H9 (cell line): Measurements from ENCODE around the gene PXDN. TPM values are rescaled to one million over a fixed set of nuclear protein-coding genes. Genes with fewer than 3 reads are reported as not detected.

Experiments
- DNase-seq: peaks from one replicate; pipeline ENCODE4 v3.0.0-alpha.2; 2017
- H2AFZ ChIP-seq: one replicate; pipeline ENCODE4 v1.6.1; 2013; ENCODE audit warnings: mild to moderate bottlenecking, low read length, control low read depth, moderate library complexity
- H2AK5ac ChIP-seq: 2 replicates; pipeline ENCODE4 v1.6.1; 2013; ENCODE audit warnings: low read length, control low read depth, mixed read lengths; ENCODE audit not compliant: insufficient read length
- H2BK120ac ChIP-seq: one replicate; pipeline ENCODE4 v1.6.1; 2013; ENCODE audit warnings: low read depth, mild to moderate bottlenecking, low read length, control low read depth, inconsistent platforms; ENCODE audit not compliant: poor library complexity, severe bottlenecking
- H2BK12ac ChIP-seq: 2 replicates; pipeline ENCODE4 v1.6.1; 2013; ENCODE audit warnings: low read length, control low read depth, mixed read lengths, low read depth; ENCODE audit not compliant: insufficient read length
- H2BK15ac ChIP-seq: 2 replicates; pipeline ENCODE4 v1.6.1; 2013; ENCODE audit warnings: low read depth, low read length, control low read depth
- H2BK20ac ChIP-seq: one replicate; pipeline ENCODE4 v1.6.1; 2013; ENCODE audit warnings: low read depth, mild to moderate bottlenecking, low read length, control low read depth, inconsistent platforms; ENCODE audit not compliant: poor library complexity, severe bottlenecking
- H2BK5ac ChIP-seq: 2 replicates; pipeline ENCODE4 v1.6.1; 2013; ENCODE audit warnings: low read length, control low read depth, mixed read lengths; ENCODE audit not compliant: insufficient read length
- H3K14ac ChIP-seq: 2 replicates; pipeline ENCODE4 v1.6.1; 2013; ENCODE audit warnings: low read length, control low read depth; ENCODE audit not compliant: insufficient read depth
- H3K18ac ChIP-seq: 2 replicates; pipeline ENCODE4 v1.6.1; 2013; ENCODE audit warnings: low read depth, mild to moderate bottlenecking, mixed read lengths, low read length, control low read depth; ENCODE audit not compliant: insufficient read length
- H3K23ac ChIP-seq: 2 replicates; pipeline ENCODE4 v1.6.1; 2013; ENCODE audit warnings: low read length, control low read depth, mixed read lengths, low read depth; ENCODE audit not compliant: insufficient read length
- H3K23me2 ChIP-seq: 2 replicates; pipeline ENCODE4 v1.6.1; 2013; ENCODE audit warnings: low read depth, mild to moderate bottlenecking, mixed read lengths, low read length, control low read depth; ENCODE audit not compliant: insufficient read length, poor library complexity, severe bottlenecking
- H3K27ac ChIP-seq: 2 replicates; pipeline ENCODE4 v1.5.1; 2013; ENCODE audit warnings: low read length, control low read depth, mixed read lengths, low read depth; ENCODE audit not compliant: insufficient read length
- H3K27me3 ChIP-seq: 2 replicates; pipeline ENCODE4 v1.6.1; 2013; ENCODE audit warnings: low read length, control low read depth, inconsistent platforms; ENCODE audit not compliant: insufficient read depth
- H3K4ac ChIP-seq: 2 replicates; pipeline ENCODE4 v1.6.1; 2013; ENCODE audit warnings: low read depth, mild to moderate bottlenecking, control low read depth, inconsistent platforms, low read length, moderate library complexity
- H3K4me1 ChIP-seq: 2 replicates; pipeline ENCODE4 v1.6.1; 2013; ENCODE audit warnings: low read length, control low read depth, inconsistent platforms; ENCODE audit not compliant: insufficient read depth
- H3K4me2 ChIP-seq: 2 replicates; pipeline ENCODE4 v1.6.1; 2013; ENCODE audit warnings: low read length, control low read depth, mixed read lengths; ENCODE audit not compliant: insufficient read length, insufficient read depth
- H3K56ac ChIP-seq: 2 replicates; pipeline ENCODE4 v1.6.1; 2013; ENCODE audit warnings: low read depth, mild to moderate bottlenecking, mixed read lengths, low read length, control low read depth; ENCODE audit not compliant: insufficient read length
- H3K79me1 ChIP-seq: 2 replicates; pipeline ENCODE4 v1.6.1; 2013; ENCODE audit warnings: low read depth, mild to moderate bottlenecking, moderate library complexity, low read length, control low read depth, inconsistent platforms; ENCODE audit not compliant: insufficient read depth, poor library complexity, severe bottlenecking
- H3K79me2 ChIP-seq: 2 replicates; pipeline ENCODE4 v1.6.1; 2013; ENCODE audit warnings: low read length, control low read depth, inconsistent platforms; ENCODE audit not compliant: insufficient read depth
- H3K9ac ChIP-seq: 2 replicates; pipeline ENCODE4 v1.6.1; 2013; ENCODE audit warnings: low read length, control low read depth, mixed read lengths; ENCODE audit not compliant: insufficient read length; ENCODE audit errors: extremely low read depth
- H3K9me3 ChIP-seq: one replicate; pipeline ENCODE4 v1.6.1; 2013; ENCODE audit warnings: low read depth, low read length, inconsistent platforms; ENCODE audit not compliant: control insufficient read depth
- H3T11ph ChIP-seq: one replicate; pipeline ENCODE4 v1.6.1; 2013; ENCODE audit warnings: mild to moderate bottlenecking, low read length, control low read depth, inconsistent platforms
- H4K20me1 ChIP-seq: one replicate; pipeline ENCODE4 v1.6.1; 2013; ENCODE audit not compliant: control insufficient read depth, insufficient read length, insufficient read depth
- H4K5ac ChIP-seq: 2 replicates; pipeline ENCODE4 v1.6.1; 2013; ENCODE audit warnings: low read depth, mild to moderate bottlenecking, mixed read lengths, low read length, control low read depth; ENCODE audit not compliant: insufficient read length
- H4K8ac ChIP-seq: replicated peaks from 2 replicates; pipeline ENCODE4 v1.6.1; 2013; ENCODE audit warnings: low read length, control low read depth, mixed read lengths, low read depth; ENCODE audit not compliant: insufficient read length
- H4K91ac ChIP-seq: 2 replicates; pipeline ENCODE4 v1.6.1; 2013; ENCODE audit warnings: low read depth, mild to moderate bottlenecking, moderate library complexity, mixed read lengths, low read length, control low read depth; ENCODE audit not compliant: insufficient read length
- H3K27ac Mint-ChIP-seq, 3 experiments: 2 replicates in 2 of 3; 3 replicates in 1 of 3; pipeline ENCODE4 v1.8.0; 2020 to 2021; ENCODE audit warnings: mixed read lengths in 3 of 3, mild to moderate bottlenecking in 1 of 3, moderate library complexity in 1 of 3
- H3K27me3 Mint-ChIP-seq: 2 replicates; pipeline ENCODE4 v1.8.0; 2021; ENCODE audit warnings: low read depth, mild to moderate bottlenecking, moderate library complexity, mixed read lengths
- H3K36me3 Mint-ChIP-seq, 3 experiments: 2 replicates in 2 of 3; 3 replicates in 1 of 3; pipeline ENCODE4 v1.8.0; 2020 to 2021; ENCODE audit warnings: low read depth in 3 of 3, mixed read lengths in 3 of 3; ENCODE audit not compliant: insufficient read depth in 1 of 3
- H3K4me1 Mint-ChIP-seq, 2 experiments: 2 replicates each; pipeline ENCODE4 v1.8.0; 2020; ENCODE audit warnings: mixed read lengths in 2 of 2
- H3K4me3 Mint-ChIP-seq, 2 experiments: 2 replicates in 1 of 2; 3 replicates in 1 of 2; pipeline ENCODE4 v1.8.0; 2020 to 2021; ENCODE audit warnings: mild to moderate bottlenecking in 2 of 2, mixed read lengths in 2 of 2, moderate library complexity in 1 of 2
- H3K9me3 Mint-ChIP-seq, 2 experiments: 2 replicates in 1 of 2; 3 replicates in 1 of 2; pipeline ENCODE4 v1.8.0; 2020; ENCODE audit warnings: mild to moderate bottlenecking in 2 of 2, mixed read lengths in 2 of 2, moderate library complexity in 1 of 2
- CTCF ChIP-seq: fragments of 200-600 bp; sonication (generic); conservative IDR thresholded peaks from 3 replicates; pipeline ENCODE4 v1.8.0; 2021; ENCODE audit warnings: antibody characterized with exemption, mild to moderate bottlenecking
- WGBS: extraction: QIAGEN DNeasy Blood & Tissue Kit; methylation state at CpG from one replicate; pipeline ENCODE4 v1.1.7; 2013; ENCODE audit warnings: missing lambda C conversion rate, low lambda C conversion rate, mixed read lengths; ENCODE audit not compliant: insufficient read length; ENCODE audit errors: extremely low coverage; 5-methylcytosine and 5-hydroxymethylcytosine counted together
- total RNA-seq: library from RNA; stranded (reverse); gene quantifications from 2 replicates; pipeline ENCODE4 v1.2.1, GENCODE V29; 2021

The PXDN gene
- total RNA-seq, 1 experiment from 2014 or later = 146 TPM

GRCh38 chr2:1722692-1723091, 21.6 kb downstream of the PXDN start:
- H3K79me2 ChIP-seq = peaks cover 12% of the 10 kb centered on the region; the same call in 1 of the 2 replicates

More at GRCh38 chr2:1722692-1723091, 21.6 kb downstream of the PXDN start:
- no peak overlapping the region for H4K5ac ChIP-seq
- no peak overlapping the region for H3K14ac ChIP-seq
- no peaks in the 10 kb centered on the region for H4K20me1 ChIP-seq
- H3T11ph ChIP-seq = no peak overlapping the region
- peaks cover 0 to 2% (median 2%) of the 10 kb centered on the region in 3 experiments; a peak in 3 of 7 replicates for H3K36me3 Mint-ChIP-seq
- no peak overlapping the region for H2BK12ac ChIP-seq
- no CpG with 5 or more reads among the region's 3 CpGs for WGBS
- peaks cover 18 to 21% of the 10 kb centered on the region in 2 experiments for H3K4me1 Mint-ChIP-seq
- no peak overlapping the region for H3K4me3 Mint-ChIP-seq
- H2AK5ac ChIP-seq = no peak overlapping the region
- no peaks in the 10 kb centered on the region for H3K9me3 ChIP-seq
- no peak overlapping the region for H3K56ac ChIP-seq
- no peak overlapping the region for H3K18ac ChIP-seq
- H2BK15ac ChIP-seq = no peak overlapping the region
- TF ChIP-seq CTCF = no peak
- H3K9me3 Mint-ChIP-seq = no peaks in the 10 kb centered on the region; a peak in 1 of 5 replicates
- H2BK120ac ChIP-seq = no peak overlapping the region
- H3K4me2 ChIP-seq = no peak overlapping the region
- H3K9ac ChIP-seq = no peak overlapping the region
- H4K8ac ChIP-seq = no peak overlapping the region
- no peak overlapping the region for H3K4ac ChIP-seq
- peaks cover 5% of the 10 kb centered on the region for H3K79me1 ChIP-seq
- no peaks in the 10 kb centered on the region for H3K23me2 ChIP-seq
- H4K91ac ChIP-seq = no peak overlapping the region
- no peaks in the 10 kb centered on the region; the same call in 1 of the 2 replicates for H3K4me1 ChIP-seq
- H2AFZ ChIP-seq = no peak overlapping the region
- H3K27me3 ChIP-seq = no peaks in the 10 kb centered on the region
- no peak overlapping the region for H3K27ac ChIP-seq
- no peak overlapping the region for H3K27ac Mint-ChIP-seq
- H3K27me3 Mint-ChIP-seq = no peaks in the 10 kb centered on the region
- H2BK20ac ChIP-seq = no peak overlapping the region
- DNase-seq = no peak
- H3K23ac ChIP-seq = no peak overlapping the region
- H2BK5ac ChIP-seq = no peak overlapping the region
